SU-DHL-6 (cell line): ENCODE data around the gene CWC25.

Experiments used
- CTCF ChIP-seq: fragments of 200-600 bp; sonication (generic); IDR thresholded peaks from one replicate; pipeline ENCODE4 v1.5.1; 2017; ENCODE audit warnings: antibody characterized with exemption, mild to moderate bottlenecking, low read length, moderate library complexity; ENCODE audit not compliant: insufficient read depth, poor library complexity, severe bottlenecking
- EZH2phosphoT487 ChIP-seq: fragments of 200-600 bp; sonication (generic), shearing (Covaris generic); conservative IDR thresholded peaks from 2 replicates; pipeline ENCODE4 v1.6.1; 2018; ENCODE audit warnings: mild to moderate bottlenecking, antibody characterized with exemption, low read length, moderate library complexity, mixed read lengths

GRCh38 chr17:38777641-38778250 lies 47.4 kb downstream of the CWC25 start:
- TF ChIP-seq CTCF, result no peak
- TF ChIP-seq EZH2phosphoT487, result no peak
